Limb (tissue), 2 donors: ENCODE results near the gene CTNNA2.

Experiments used
- DNase-seq, 2 donors: peaks; one replicate each; pipeline ENCODE4 v3.0.0-alpha.2; 2016; ENCODE audit errors: extremely low spot score in 2 of 2

Gene CTNNA2

GRCh38 chr2:79612999-79613398 lies 100.1 kb downstream of the CTNNA2 start:
- no peak for DNase-seq

- DNase-seq, result no peak
These were observed 106.6 kb downstream of the CTNNA2 start for GRCh38 chr2:79619442-79619841.

DNA sequence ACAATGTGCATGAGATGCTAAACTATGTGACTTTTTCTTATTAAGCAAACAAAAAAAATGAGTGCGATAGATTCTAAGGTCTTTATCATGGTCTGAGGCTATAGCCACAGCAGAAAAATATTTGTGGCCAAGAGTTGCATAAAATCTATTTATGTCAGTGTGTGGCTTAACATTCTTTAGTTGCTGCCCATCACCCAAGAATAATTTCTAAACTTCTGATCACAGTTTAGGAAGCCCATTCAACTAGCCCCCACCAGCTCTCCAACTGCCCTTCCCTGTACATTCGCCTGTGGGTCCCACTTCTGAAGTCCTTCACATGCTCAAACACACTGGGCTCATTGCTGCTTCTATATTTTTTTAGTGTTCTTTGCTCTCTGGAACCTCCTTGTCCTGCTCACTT lies 107.1 kb downstream of the CTNNA2 start:
- DNase-seq, result no peak

- DNase-seq, result no peak
These were observed 107.8 kb downstream of the CTNNA2 start for GRCh38 chr2:79620679-79621078.

DNA sequence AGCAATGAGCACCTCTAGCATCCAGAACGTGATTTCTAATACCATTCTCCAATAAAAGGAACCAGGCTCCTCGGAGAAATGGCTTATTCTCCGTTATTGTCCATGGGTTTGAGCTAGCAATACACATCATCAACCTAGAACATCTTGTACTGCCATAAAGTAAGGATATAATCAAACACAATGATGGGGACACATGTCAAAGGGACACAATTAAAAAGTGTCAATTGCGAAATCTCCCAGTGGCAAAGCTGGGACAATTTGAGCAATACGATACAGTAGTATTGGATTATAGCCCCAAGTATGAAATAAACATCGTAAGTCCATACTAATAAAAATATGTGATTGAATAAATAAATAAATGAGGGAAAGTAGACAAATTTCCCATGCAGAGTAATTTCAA lies 108.4 kb downstream of the CTNNA2 start:
- DNase-seq, result no peak

GRCh38 chr2:79621755-79622154 lies 108.9 kb downstream of the CTNNA2 start:
- no peak for DNase-seq

- no peak for DNase-seq
These were observed 109.7 kb downstream of the CTNNA2 start for GRCh38 chr2:79622508-79622907.

DNA sequence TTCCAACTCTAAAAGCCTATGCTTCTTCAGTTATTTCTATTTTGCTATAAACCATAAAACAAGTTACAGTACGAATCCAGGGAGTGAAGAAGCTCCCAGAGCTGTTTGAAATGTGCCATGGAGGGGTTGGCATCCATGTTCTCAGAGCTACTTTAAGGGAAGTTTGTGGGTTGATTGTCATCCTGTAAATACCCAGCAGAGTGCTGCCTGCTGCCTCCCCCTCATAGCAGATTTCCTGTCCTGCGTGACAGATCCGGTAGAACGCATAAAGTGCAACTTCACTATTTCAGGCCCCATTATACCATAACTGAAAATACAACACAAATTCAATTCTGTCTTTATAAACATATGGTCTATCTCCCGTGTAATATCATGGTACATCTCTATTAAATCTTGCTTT lies 114.4 kb downstream of the CTNNA2 start:
- DNase-seq, result no peak

GRCh38 chr2:79630060-79630459 lies 117.2 kb downstream of the CTNNA2 start:
- no peak for DNase-seq

DNA sequence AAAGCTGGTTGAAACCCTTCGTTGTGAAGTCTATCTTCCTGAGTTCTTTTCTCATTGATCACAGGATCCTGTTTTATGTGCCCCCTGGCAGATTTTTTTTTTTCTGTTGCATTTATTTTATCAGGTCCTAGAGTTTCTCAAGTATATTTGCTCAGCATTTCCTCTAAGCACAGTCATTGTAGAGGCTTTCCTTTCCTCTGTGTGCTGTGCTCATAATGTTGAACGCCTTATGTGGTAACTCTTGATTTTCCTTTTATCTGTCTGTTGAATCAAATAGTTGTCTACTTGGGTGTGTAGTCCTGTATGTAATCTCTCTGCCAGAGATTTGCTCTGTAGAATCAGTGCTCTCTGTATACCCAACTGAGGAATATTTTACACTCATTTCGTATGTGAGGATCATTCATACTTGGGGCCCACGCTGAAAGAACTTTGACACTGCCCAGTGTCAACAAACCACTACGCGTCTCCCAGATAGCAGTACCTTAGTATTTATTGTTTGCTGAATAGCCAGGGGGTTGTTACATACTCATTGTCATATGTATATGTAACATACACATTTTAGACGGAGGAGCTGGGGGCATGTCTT lies 118.2 kb downstream of the CTNNA2 start:
- no peak for DNase-seq

DNA sequence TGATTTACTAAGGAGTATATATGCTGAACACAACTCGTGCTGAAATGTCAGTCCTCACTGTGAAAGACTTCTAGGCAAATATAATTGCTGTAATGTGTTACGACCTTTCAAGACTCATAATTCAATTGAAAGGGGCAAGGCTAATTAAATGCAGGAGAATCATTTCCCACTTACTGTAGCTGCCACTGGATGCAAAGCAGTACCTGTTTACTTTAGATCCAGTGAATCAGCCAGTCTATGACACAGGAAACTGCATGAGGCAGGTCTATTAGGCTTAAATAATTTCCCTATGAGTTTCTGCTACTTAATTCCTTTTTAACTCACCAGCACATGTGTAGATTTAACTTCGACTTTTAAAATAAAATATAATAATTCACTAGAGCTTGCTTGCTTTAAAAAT lies 125.6 kb downstream of the CTNNA2 start:
- no peak for DNase-seq

GRCh38 chr2:79638954-79639353 lies 126.1 kb downstream of the CTNNA2 start:
- DNase-seq, result no peak

DNA sequence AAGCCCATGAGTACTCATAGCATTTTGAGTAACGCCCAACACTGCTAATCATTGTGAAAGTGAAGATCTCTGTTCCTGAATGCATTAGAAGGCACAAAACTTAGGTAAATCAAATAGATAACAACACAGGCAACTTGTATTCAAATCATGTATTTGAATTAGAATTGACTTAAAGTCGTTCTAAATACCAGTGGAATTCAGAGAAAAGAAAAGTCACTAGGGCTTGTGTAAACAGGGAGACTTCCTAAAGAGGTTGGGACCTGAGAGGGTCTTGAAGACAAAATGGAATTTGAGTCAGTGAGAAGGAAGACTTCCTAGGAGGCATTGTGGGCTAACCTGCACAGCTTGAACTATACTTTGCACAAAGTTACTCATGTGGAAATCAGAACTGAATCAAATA lies 127.2 kb downstream of the CTNNA2 start:
- no peak for DNase-seq

- no peak for DNase-seq
These were observed 136.7 kb downstream of the CTNNA2 start for GRCh38 chr2:79649531-79649930.

DNA sequence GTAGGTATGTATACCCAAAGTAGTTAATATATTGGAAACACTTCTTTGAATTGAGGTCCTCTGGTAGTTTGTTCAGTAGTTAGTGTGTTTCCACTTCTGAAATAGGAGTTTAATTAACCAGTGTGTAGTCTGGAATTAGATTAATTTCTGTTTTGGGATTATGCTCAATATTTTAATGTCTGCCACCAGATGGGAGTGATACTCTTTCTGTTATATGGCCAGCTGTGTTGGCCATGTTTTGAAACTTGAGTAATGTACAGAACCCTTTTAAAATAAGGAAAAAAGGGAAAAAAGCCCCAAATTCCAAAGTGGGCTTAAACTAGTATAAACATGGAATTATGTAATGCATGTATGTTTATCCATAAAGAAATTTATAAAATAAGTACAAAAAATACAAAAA lies 147.7 kb downstream of the CTNNA2 start:
- no peak for DNase-seq

- DNase-seq, result no peak
These were observed 152.2 kb downstream of the CTNNA2 start for GRCh38 chr2:79665091-79665490.

DNA sequence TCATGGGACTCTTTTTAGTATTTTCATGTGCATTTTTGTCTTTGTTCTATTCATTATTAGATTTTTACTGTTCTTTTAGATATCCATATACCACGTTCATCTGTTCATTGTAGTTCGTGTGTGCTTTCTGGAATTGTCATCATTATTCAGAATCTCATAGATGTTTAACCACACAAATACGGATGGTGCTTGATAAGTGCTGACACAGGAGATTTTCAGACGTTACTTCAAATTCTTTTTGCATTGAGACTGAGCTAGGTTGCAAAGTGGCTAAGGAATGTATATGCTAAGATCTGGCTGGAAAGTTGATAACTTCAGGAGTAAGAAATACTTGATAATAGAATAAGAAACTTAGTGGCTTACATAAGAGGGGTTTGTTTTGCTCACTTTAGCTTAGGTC lies 153.6 kb downstream of the CTNNA2 start:
- no peak for DNase-seq

GRCh38 chr2:79669714-79670113 lies 156.9 kb downstream of the CTNNA2 start:
- no peak for DNase-seq

- DNase-seq, result no peak
These were observed 157.3 kb downstream of the CTNNA2 start for GRCh38 chr2:79670198-79670597.

- DNase-seq, result no peak
These were observed 174.0 kb downstream of the CTNNA2 start for GRCh38 chr2:79686884-79687283.

- DNase-seq, result no peak
These were observed 182.4 kb downstream of the CTNNA2 start for GRCh38 chr2:79695248-79695647.

DNA sequence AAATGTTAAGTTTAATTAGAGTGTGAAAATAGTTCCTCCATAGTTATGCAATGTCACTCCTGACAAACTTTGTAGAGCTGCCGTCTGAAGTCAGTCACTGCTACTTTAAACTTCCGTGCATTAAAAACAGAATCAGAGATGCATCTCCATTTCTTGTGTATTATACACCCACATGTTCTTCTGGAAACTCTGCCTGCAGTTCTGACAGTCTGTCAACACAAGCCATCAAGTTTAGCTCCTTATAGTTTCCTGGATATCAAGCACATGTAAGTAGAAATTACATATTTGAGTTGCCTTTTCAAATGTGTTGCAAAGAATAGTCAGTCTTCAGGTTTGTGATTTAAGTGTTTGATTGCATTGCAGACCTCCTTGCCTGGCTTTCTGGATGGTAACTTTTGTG lies 184.3 kb downstream of the CTNNA2 start:
- no peak for DNase-seq

- DNase-seq, result no peak
These were observed 187.8 kb downstream of the CTNNA2 start for GRCh38 chr2:79700651-79701050.

- no peak for DNase-seq
These were observed 190.1 kb downstream of the CTNNA2 start for GRCh38 chr2:79702905-79703304.
